ENCODE data around the gene METTL21A. TPM values are rescaled to one million over a fixed set of nuclear protein-coding genes. Genes with fewer than 3 reads are reported as not detected.

The METTL21A gene
- total and polyA plus RNA-seq, 2 of the 13 experiments (the other 11 are each of a cell fraction or from before 2014, with no cell fraction given), result 42.4 to 61.2 TPM

- TF ChIP-seq TOE1 (CRISPR knock-in tag; IDR thresholded peaks at IDR 0.05), result peak; percentile 76
- no peak for TF ChIP-seq ZNF282 (IDR thresholded peaks at IDR 0.05; ENCODE audit: partially characterized antibody)
- peak; percentile 95 for TF ChIP-seq RNF219 (CRISPR knock-in tag; IDR thresholded peaks at IDR 0.05)
- 0 out of 2 replicates have a peak, but pooled peaks have one; percentile 48 for TF ChIP-seq ZNF713 (CRISPR knock-in tag; IDR thresholded peaks at IDR 0.05)
- TF ChIP-seq KAT8 (CRISPR knock-in tag; IDR thresholded peaks at IDR 0.05), result peak; percentile 68; the same call in 1 of the 2 replicates
- TF ChIP-seq HMGXB4 (CRISPR knock-in tag; IDR thresholded peaks at IDR 0.05; ENCODE audit: borderline replicate concordance in 1 of 2, low read depth in 1 of 2), result peak; percentile 94 to 98; a peak in 3 of 4 replicates
- peak; percentile 63 for TF ChIP-seq TEAD3 (CRISPR knock-in tag; optimal IDR thresholded peaks at IDR 0.05; ENCODE audit: borderline replicate concordance)
- peak; percentile 95 for TF ChIP-seq MAX (IDR thresholded peaks at IDR 0.05)
- TF ChIP-seq ZNF780A (CRISPR knock-in tag; IDR thresholded peaks at IDR 0.05), result no peak
- TF ChIP-seq ZFX (CRISPR knock-in tag; IDR thresholded peaks at IDR 0.05; ENCODE audit: low read depth), result peak; percentile 93
- peak; percentile 87; the same call in 1 of the 2 replicates for TF ChIP-seq THAP9 (CRISPR knock-in tag; IDR thresholded peaks at IDR 0.05; ENCODE audit: borderline replicate concordance)
- TF ChIP-seq GFI1 (CRISPR knock-in tag; IDR thresholded peaks at IDR 0.05; ENCODE audit: borderline replicate concordance), result peak; percentile 91
- TF ChIP-seq ZC3H4 (CRISPR knock-in tag; IDR thresholded peaks at IDR 0.05; ENCODE audit: borderline replicate concordance), result no peak; the same call in 1 of the 2 replicates
- TF ChIP-seq ZNF160 (CRISPR knock-in tag; IDR thresholded peaks at IDR 0.05), result peak; percentile 76
- peak; percentile 34; the same call in 1 of the 2 replicates for TF ChIP-seq TRAFD1 (CRISPR knock-in tag; IDR thresholded peaks at IDR 0.05; ENCODE audit: borderline replicate concordance)
- TF ChIP-seq E2F5 (CRISPR knock-in tag; conservative IDR thresholded peaks at IDR 0.05), result peak; percentile 59; the same call in 1 of the 2 replicates
These were observed at the start of gene METTL21A (continued) for GRCh38 chr2:207625014-207625907.

Measured in HepG2 (cell line).